ENCODE measurements around the gene RTCA.
A peak's percentile ranks its signal among the peaks of the same experiment; 100 is the strongest.
"Not testable (repeated sequence)": the region's sequence is repeated elsewhere in the genome, so short reads cannot be mapped to it uniquely, and the experiment has no call there.

The RTCA gene

DNA sequence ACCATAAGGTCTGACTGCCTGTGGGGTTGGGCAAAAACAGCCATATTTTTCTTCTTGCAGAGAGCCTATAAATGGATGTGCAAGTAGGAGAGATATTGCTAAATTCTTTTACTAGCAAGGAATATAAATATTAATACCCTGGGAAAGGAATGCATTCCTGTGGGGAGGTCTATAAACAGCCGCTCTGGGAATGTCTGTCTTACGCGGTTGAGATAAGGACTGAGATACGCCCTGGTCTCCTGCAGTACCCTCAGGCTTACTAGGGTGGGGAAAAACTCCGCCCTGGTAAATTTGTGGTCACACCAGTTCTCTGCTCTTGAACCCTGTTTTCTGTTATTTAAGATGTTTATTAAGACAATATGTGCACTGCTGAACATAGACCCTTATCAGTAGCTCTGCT lies 1.9 kb upstream of the RTCA start:
- DNase-seq: not testable (repeated sequence)

DNA sequence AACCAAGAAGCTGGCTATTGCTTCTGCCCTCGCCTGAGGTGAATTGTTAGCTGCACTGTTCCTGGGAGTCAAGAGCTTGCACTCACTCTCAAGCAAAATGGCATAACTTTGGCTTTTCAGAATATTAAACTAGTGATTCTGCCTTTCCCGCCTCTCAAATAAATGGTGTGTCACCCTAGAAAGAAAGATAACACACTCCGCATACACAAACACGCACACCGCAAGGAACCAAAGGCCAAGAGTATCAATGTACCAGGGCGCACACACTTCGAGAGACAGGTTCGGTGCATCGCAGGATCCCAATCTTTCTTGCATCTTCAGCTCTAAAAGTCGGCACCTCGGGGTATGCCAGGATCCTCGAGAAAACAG lies 470 bp upstream of the RTCA start:
- DNase-seq: peak in 1 of 2 experiments; percentile 27

DNA sequence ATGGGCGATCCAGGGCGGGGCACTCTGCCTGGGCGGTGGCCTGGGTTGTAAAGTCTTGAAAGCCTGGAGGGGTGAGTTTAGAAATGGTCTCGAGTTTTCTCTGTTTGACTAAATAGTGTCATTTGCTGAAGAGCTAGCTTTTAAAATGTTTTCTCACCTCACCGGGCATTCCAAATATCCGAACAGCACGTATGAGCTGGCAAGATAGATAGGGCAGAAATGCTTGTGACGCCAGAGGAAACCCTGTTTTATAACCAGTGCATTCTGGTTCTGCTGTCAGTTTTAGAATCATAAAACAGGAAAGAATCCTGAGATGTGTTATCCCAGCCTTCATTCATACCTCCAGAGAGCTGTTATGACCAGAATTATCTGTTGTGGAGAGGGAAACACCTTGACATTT lies 725 bp downstream of the RTCA start:
- no peak for DNase-seq

DNA sequence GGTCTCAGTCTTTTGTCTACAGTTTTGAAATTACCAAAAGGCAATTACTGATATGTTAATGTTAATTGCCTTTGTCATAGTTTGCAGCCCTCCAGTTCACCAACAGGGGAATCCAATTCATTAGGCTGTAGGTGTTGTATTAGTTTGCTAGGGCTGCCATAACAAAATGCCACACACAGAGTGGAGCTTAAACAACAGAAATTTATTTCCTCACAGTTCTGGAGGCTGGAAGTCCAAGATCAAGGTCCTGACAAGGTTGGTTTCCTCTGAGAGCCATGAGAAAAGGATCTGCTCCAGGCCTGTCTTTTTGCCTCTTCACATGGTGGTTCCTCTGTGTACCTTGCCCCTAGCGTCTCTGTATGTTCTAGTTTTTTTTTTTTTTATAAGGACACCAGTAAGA lies 1.3 kb downstream of the RTCA start:
- DNase-seq: no peak

DNA sequence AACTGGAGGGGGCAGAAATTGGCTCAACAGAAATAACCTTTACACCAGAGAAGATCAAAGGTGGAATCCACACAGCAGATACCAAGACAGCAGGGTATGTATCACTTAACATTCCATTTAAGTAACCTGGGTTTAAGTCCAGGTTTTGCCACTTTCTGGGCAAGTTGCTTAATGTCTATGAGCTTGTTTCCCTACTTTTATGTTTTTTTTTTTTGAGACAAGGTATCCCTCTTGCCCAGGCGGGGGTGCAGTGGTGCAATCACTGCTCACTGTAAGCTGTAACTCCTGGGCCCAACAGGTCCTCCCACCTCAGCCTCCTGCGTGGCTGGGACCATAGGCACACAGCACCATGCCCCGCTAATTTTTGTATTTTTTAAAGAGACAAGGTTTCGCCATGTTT lies 2.2 kb downstream of the RTCA start:
- no peak for DNase-seq

DNA sequence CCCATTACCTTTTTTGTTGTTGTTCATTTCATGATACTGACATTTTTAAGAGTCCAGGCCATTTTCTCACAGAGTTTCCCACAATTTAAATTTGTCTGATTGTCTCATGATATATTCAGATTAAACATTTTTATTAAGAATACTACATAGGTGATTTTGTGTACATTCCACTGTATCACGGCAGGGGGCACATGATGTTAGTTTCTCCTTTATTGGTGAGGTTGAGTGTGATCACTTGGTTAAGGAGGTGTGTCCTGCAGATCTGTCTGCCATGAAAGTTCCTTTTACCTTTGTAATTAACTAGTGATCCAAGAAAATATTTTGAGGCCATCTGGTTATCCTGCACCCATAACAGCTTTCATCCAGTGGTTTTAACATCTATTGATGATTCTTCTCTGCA lies 11.8 kb downstream of the RTCA start:
- DNase-seq: no peak

DNA sequence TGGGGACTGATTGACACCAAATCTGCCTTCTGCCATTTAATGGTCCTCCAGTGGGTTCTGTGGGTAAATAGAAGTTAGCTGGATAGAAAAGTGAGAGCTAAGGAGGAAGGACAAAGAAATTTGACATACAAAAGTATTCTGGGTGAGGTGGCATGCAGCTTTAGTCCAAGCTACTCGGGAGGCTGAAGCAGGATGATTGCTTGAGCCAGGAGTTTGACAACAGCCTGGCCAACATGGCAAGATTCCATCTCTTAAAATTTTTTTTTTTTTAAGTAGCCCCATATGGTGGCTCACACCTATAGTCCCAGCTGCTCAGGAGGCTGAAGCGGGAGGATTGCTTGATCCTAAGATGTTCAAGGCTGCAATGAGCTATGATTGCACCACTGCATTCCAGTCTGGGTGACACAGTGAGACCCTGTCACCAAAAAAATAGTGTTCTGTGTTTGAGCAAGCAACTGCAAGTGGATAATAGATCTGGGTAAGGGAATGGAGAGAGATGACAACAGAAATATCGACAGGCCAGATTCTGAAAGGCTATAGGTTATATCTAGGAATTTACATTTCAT lies 13.4 kb downstream of the RTCA start:
- DNase-seq: no peak

DNA sequence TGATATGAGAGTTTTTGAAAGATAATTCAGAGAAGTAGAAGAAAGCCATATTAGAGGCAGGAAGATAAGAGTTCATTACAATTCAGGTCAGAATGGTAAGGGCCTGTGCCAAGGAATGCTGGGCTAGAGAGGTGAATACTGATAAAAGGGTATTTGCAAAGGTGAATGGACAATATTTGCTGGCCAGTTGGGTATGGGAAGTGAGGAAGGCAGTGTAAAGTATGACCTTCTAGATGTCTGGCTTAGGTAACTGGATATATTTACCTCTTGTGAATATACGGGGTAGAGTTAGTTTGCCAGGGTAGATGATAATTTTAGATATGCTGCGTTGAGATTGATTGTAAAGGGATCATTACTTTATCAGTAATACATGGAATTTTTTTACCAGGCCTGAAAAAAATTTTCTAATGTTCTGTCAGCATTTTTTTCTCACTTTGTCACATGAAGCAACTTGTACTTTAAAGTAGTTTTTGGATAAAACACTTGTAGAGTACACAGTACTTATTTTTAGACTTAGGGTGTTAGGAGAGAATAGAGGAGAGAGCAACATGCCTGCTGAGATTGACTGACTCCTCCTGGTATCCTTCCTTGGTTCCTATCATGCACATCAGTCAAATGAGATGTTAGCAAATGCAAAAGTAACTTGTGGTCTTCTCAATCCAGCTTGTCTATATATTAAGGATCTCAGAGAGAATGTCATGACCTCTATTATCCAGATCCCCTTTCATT lies 14.1 kb downstream of the RTCA start:
- DNase-seq: no peak

DNA sequence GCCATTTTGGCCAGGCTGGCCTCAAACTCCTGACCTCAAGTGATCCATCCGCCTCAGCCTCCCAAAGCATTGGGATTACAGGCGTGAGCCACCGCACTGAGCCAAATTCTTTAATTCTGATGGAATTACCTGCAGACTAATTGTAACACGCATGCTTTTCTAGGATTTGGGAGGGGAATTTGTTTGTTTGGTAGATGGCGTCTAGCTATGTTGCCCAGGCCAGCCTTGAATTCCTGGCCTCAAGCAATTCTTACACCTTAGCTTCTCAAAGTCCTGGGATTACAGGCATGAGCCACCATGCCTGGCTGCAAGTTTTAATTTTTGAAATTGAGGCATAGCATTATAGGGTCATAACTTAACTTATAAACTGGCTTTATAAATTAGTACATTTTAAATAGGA lies 18.6 kb downstream of the RTCA start:
- no peak for DNase-seq

DNA sequence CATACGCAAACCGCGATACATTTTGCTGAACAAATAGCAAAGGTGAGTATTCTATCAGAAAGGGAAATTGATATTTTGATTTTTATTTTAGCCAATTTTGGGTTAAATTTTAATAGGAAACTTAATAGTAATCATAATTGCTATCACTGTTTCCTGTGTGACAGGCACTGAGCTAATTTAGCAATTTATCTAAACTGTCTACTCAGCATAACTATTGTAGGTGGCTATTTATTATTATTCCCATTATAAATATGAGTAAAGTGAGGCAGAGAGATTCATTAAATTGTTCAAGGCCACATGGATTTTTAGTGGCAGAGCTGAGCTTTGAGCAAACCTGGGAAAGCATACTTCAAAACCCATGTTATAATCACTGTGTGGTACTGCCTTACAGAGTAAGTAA lies 21.1 kb downstream of the RTCA start:
- no peak for DNase-seq

DNA sequence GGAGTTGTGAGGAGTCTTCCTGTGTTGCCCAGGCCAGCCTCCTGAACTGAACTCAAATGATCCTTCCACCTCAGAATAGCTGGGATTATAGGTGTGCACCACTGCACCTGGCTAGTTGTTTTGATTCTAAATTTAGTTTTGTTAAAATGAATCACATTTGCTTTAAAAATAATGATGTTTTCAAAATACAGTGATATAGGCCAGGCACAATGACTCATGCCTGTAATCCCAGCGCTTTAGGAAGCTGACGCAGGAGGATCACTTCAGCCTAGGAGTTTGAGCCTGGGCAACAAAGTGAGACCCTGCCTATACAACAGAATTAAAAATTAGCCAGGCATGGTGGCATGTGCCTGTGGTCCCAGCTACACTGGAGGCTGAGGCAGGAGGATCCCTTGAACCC lies 24.3 kb downstream of the RTCA start:
- no peak for DNase-seq

DNA sequence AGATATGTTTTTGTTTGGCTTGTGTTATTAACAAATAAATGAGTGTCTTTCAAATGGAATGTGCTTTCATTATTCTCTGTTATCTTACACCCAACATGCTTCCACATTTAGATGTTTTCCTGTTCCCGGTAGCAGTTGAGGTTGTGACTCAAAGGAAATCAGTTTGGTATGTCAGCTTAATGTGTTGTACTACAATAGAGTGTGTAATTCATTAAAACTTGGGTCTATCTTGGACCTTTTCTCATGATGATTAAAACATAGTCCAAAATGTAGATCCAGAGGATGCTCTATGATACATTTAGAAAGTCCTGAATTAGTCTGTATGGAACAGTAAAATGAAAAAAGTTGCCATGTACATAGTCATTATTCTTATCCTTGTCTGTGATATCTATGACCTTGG lies 26.7 kb downstream of the RTCA start:
- no peak for DNase-seq

DNA sequence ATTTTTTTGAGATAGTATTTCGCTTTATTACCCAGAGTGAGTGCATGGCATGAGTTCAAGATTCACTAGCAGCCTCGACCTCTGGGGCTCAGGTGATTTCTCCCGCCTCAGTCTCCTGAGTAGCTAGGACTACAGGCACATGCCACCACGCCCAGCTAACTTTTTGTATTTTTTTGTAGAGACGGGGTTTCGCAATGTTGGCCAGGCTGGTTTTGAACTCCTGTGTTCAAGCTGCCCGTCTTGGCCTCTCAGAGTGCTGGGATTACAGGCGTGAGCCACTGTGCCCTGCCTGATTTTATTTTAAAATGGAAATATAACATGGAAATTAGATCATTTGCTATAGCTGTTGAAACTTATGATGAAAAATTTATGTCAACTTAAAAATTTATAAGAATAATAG lies 30.1 kb downstream of the RTCA start:
- DNase-seq: no peak

DNA sequence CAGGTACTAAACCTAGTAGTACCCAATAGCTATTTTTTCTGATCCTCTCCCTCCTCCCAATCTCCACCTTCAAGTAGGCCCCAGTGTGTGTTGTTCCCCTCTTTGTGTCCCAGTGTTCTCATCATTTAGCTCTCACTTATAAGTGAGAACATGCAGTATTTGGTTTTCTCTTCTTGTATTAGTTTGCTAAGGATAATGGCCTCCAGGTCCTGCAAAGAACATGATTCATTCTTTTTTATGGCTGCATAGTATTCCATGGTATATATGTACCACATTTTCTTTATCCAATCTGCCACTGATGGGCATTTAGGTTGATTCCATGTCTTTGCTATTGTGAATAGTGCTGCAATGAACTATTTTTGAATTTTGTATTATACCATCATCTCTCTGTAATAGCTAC lies 31.0 kb downstream of the RTCA start:
- not testable (repeated sequence) for DNase-seq

DNA sequence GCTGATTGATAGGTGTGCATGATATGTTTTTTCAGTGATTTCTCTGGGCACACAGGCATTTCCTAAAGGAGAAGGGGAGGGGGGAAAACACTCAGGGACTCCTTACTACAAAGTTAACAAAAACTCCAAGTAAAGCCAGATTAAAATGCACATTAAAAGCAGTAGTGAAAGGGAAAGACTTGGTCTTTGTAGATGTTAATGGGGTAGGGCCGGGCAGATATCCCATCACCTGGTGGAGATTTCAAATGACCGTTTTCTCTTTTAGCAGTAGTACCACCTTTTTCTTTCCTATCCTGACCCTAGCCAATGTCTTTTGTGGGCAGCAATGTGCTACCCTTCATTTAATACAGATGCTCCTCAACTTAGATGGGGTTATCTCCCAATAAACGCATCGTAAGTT lies 32.5 kb downstream of the RTCA start:
- DNase-seq: no peak

DNA sequence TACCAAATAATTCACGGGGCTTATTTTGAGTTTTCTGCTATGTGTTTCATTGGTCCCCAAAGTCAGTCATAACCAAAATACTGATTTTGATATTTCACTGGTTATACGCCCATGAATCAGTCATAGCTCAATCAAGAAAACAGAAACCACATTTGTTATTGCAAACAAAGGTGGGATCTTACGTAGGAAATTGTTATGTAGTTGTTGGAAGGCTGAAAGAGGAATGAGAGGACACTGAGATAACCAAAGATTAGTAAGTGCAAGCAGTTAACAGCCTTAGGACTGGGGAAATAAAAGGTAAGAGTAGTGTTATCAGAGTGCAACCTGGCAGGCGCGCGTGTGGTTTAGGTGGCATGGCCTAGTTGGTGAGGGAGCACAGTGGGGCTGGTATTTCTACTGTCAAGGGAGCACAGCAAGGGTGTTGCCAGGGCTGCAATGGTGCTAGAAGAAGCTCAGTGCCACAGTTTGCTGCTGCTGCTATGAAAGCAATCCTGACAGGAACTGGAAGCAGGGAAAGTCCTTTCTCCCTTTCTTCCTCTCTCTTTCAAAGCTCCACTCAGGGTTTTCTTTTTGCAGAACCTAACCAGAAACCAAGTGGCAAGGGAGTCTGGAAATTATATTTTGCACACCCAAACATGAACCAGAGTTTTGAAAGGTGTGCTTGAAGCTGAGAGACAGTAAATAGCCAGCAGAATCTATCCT lies 33.7 kb downstream of the RTCA start:
- no peak for DNase-seq

DNA sequence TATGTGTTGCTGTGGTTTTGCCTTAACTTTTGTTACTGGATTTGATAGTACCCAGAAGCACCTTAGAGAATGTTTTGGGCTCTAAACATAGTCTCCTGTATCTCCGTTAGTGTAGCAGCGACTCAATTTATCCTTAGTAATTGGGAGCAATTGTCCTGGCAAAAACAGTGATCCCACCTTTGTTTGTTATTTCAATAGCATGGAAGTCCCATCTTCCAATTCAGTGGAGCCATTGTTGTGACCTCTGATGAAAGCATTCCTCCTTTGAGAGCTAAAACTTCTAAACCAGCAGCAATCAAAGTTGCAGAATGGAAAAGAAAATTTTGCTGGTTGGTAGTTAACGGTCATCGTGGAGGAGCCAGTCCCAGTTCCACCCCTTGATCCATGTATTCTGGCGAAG lies 34.7 kb downstream of the RTCA start:
- DNase-seq: no peak

DNA sequence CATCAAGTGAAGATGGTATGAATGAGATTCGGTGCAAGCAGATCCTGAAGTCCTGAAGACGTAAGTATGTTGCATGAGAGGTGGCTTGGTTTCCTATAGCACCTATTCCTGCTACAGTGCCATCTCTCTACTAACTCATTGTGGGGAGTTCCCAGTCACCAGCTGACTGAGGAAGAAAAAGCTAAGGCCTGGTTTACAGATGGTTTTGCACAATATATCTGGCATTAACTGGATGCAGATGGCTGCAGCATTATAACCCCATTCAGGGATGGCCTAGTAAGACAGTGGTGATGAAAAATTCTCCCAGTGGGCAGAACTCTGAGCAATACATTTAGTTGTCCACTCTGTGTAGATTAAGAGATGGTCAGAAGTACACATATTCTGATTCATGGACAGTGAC lies 36.7 kb downstream of the RTCA start:
- DNase-seq: no peak

DNA sequence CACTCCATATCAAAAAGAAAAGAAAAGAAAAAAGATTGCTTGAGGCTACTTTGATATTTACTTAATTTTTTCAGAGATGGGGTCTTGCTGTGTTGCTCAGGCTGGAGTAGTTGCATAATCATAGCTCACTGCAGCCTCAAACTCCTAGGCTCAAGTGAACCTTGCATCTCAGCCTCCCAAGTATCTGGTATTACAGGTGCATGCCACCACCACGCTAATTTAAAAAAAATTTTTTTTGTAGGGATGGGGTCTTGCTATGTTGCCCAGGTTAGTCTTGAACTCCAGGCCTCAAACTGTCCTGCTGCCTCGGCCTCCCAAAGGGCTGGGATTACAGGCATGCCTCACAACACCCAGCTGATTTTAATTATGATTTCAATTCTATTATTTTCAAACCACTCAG lies 38.2 kb downstream of the RTCA start:
- no peak for DNase-seq

DNA sequence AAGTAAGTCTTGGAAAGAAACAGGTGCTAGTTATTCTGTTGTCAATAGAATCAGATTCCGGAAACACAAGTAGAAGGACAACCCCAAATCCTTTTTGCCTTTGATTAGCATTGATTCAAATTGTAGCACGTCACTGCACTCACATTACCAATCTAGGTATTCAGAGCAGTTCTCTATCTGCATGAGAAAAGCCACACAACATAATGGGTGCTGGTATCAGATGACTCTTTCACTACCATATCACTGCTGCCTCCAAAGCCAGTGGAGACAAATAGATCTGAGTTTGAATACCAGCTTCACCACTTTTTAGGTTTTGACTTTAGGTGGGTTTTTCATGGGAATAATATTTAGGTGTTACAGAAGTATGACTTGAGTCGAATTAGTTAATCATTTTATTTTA lies 38.9 kb downstream of the RTCA start:
- no peak for DNase-seq

DNA sequence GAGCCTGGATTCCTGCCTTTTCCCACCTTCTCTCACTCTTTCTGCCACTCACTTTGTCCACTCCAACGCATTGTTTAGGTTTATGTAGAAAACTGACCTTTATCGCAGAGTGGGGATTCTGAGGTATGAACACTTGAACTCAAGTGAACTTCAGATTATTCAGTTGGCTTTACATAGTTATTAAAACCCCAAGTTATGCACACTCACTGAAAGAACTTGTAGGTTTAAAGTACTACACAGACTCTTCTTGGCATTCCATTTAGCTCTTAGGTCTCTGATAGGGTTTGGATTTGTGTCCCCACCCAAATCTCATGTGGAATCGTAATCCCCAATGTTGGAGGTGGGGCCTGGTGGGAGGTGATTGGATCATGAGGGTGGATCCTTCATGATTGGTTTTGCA lies 39.9 kb downstream of the RTCA start:
- DNase-seq: no peak

DNA sequence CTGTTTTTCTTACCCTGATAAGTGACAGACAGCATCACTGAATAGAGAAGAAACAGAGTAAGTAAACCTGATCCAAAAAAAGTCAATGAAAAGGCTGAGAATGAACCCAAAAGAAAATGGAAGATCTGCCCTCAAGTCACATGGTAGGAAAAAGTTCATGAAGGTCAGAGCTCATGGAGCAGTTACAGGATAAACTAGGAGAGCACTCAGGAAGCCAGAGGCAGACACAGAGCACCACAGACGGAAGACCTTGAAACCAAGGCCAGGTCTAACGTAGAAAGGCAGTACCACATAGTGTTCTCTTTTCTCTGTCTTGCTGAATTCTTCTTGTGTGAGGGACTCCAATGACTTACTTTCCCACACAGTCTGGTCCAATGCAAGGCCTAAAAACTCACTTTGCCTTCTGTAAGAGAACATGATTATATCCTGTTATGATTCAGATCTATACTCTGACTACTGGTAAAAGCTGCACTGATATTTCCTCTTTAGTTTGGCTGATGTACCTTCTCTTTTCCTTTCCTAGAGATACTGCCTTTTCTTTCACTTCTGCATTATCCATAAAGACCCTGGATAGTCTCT lies 40.8 kb downstream of the RTCA start:
- DNase-seq: no peak

DNA sequence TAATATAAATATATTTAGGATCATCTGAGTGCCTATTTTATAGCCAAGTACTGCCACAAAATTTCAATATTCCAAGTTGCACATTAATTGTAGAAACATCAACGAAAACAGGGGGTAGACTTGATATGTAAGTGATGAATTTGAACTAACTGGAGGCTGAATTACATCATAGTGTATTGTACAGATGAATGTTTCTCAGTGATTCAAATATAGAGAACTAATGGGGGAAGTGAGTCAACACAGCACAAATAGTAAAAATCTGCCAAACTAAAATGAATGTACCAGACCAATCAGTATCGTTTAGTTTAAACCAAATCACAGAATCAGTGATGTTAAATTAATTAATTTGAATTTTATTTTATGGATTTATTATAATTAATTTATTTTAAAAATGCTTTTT lies 42.8 kb downstream of the RTCA start:
- no peak for DNase-seq

DNA sequence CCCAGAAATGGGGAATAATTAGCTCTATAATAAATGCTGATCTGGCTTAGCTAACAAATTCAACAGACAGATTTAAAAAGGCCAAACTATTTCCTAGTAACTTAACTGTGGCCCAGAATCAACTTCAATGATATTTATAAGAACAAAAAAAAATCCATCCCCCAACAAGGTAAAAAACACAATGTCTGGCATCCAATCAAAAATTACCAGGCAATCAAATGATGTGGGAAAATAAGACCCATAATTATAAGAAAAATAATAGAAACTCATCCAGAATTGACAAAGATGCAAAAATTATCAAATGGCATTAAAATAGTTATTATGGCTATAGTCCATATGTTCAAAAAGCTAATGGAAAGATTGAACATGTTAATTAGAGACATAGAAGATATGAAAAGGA lies 43.8 kb downstream of the RTCA start:
- DNase-seq: no peak

All from NCI-H446 (cell line).